HCT116 (cell line): ENCODE measurements around the gene NOS3. TPM values are rescaled to one million over a fixed set of nuclear protein-coding genes. Genes with fewer than 3 reads are reported as not detected.

ENCODE experiments used
- ATAC-seq: fragments of 200-7000 bp; cut with Tn5 transposase; 2 replicates; pipeline ENCODE4 v1.9.1; 2020; ENCODE audit warnings: mild to moderate bottlenecking, moderate library complexity
- BruUV-seq: library from RNA; stranded (reverse); fragments of 400-500 nt; replicated peaks from 2 replicates; lab custom pipeline; 2021; lab: Mats Ljungman, UMichigan
- CTCF ChIA-PET: fragments of 300-600 bp; sonication (Branson Sonifier 250); formaldehyde crosslinking; loops from one replicate; lab custom pipeline; 2021; ENCODE audit warnings: antibody characterized with exemption; lab: Charles Lee
- POLR2A ChIA-PET: fragments of 300-600, 350-600 bp; sonication (Branson Sonifier 250); formaldehyde crosslinking; loops from one replicate; lab custom pipeline; 2021; ENCODE audit warnings: antibody characterized with exemption; lab: Charles Lee
- RAD21 ChIA-PET, 2 experiments: fragments of 300-600 bp; sonication (Branson Sonifier 250); formaldehyde crosslinking; loops; one replicate each; lab custom pipeline; 2023; ENCODE audit warnings: low total read pairs in 2 of 2; ENCODE audit not compliant: uncharacterized antibody in 2 of 2, unreplicated experiment in 2 of 2, low non-redundant PET in 1 of 2; lab: Charles Lee
- DNase-seq: peaks from one replicate; pipeline ENCODE4 v3.0.0-alpha.2; 2010; ENCODE audit warnings: low read depth, low spot score
- H2AFZ ChIP-seq: fragments of 200-600 bp; shearing (Covaris generic), sonication (generic); 2 replicates; pipeline ENCODE4 v1.6.1; 2017; ENCODE audit warnings: low read depth, mixed run types, mixed read lengths, antibody characterized with exemption, low read length; ENCODE audit not compliant: poor library complexity, severe bottlenecking
- H3K27ac ChIP-seq: 2 replicates; pipeline ENCODE4 v1.5.1; 2012; ENCODE audit warnings: low read depth, low read length
- H3K27me3 ChIP-seq: fragments of 200-600 bp; sonication (generic); 2 replicates; pipeline ENCODE4 v1.6.1; 2016; ENCODE audit warnings: mixed run types, low read length, mixed read lengths; ENCODE audit not compliant: insufficient read depth
- H3K36me3 ChIP-seq, 2 experiments: fragments of 200-500 bp in 1 of 2; fragments of 200-600 bp in 1 of 2; sonication (Bioruptor generic) in 1 of 2; sonication (generic) in 1 of 2; 2 replicates each; pipeline versions ENCODE4 v1.5.1 to v1.6.1; 2014 to 2016; ENCODE audit warnings: low read length in 2 of 2, inconsistent platforms in 1 of 2, mixed read lengths in 1 of 2, mixed run types in 1 of 2; ENCODE audit not compliant: insufficient read depth in 2 of 2, control insufficient read depth in 1 of 2
- H3K4me1 ChIP-seq, 2 experiments: fragments of 200-600 bp in 1 of 2; sonication (generic) in 1 of 2; 2 replicates each; pipeline versions ENCODE4 v1.5.1 to v1.6.1; 2012 to 2017; ENCODE audit warnings: low read length in 2 of 2, inconsistent platforms in 1 of 2, mild to moderate bottlenecking in 1 of 2, mixed read lengths in 1 of 2, mixed run types in 1 of 2, moderate library complexity in 1 of 2; ENCODE audit not compliant: insufficient read depth in 2 of 2, control insufficient read depth in 1 of 2
- H3K4me2 ChIP-seq: fragments of 200-600 bp; sonication (generic); 2 replicates; pipeline ENCODE4 v1.6.1; 2017; ENCODE audit warnings: mixed run types, low read length, mixed read lengths
- H3K4me3 ChIP-seq, 2 experiments: fragments of 200-600 bp in 1 of 2; sonication (generic) in 1 of 2; replicated peaks in 1 of 2; 2 replicates each; pipeline ENCODE4 v1.5.1; 2011 to 2016; ENCODE audit warnings: low read length in 2 of 2, control low read depth in 1 of 2, low read depth in 1 of 2, mild to moderate bottlenecking in 1 of 2, mixed read lengths in 1 of 2, mixed run types in 1 of 2
- H3K79me2 ChIP-seq: fragments of 200-600 bp; sonication (generic); 2 replicates; pipeline ENCODE4 v1.6.1; 2017; ENCODE audit warnings: mild to moderate bottlenecking, mixed run types, low read length, moderate library complexity, mixed read lengths; ENCODE audit not compliant: insufficient read depth
- H3K9ac ChIP-seq: fragments of 200-600 bp; sonication (generic); 2 replicates; pipeline ENCODE4 v1.6.1; 2016; ENCODE audit warnings: low read length, mixed read lengths
- H3K9me2 ChIP-seq: fragments of 200-600 bp; sonication (generic), shearing (Covaris generic); 2 replicates; pipeline ENCODE4 v1.6.1; 2017; ENCODE audit warnings: mixed run types, mild to moderate bottlenecking, moderate library complexity; ENCODE audit not compliant: insufficient read depth
- H3K9me3 ChIP-seq, 2 experiments: fragments of 200-500 bp in 1 of 2; fragments of 200-600 bp in 1 of 2; sonication (Bioruptor generic) in 1 of 2; sonication (generic) in 1 of 2; 2 replicates each; pipeline ENCODE4 v1.6.1; 2014 to 2017; ENCODE audit warnings: low read length in 2 of 2, mixed read lengths in 2 of 2, inconsistent platforms in 1 of 2, low read depth in 1 of 2, mild to moderate bottlenecking in 1 of 2, mixed run types in 1 of 2, moderate library complexity in 1 of 2; ENCODE audit not compliant: control insufficient read depth in 1 of 2, insufficient read depth in 1 of 2
- H4K20me1 ChIP-seq: fragments of 200-600 bp; sonication (generic), shearing (Covaris generic); 2 replicates; pipeline ENCODE4 v1.6.1; 2017; ENCODE audit warnings: mixed run types, mild to moderate bottlenecking, moderate library complexity; ENCODE audit not compliant: insufficient read depth
- ATF3 ChIP-seq: IDR thresholded peaks from 2 replicates; pipeline ENCODE4 v1.6.1; 2012
- CBX3 ChIP-seq: IDR thresholded peaks from 2 replicates; pipeline ENCODE4 v1.6.1; 2012; ENCODE audit warnings: low read depth
- CEBPB ChIP-seq: IDR thresholded peaks from 2 replicates; pipeline ENCODE4 v1.6.1; 2012; ENCODE audit warnings: low read depth
- EGR1 ChIP-seq: IDR thresholded peaks from 2 replicates; pipeline ENCODE4 v1.6.1; 2012; ENCODE audit warnings: low read depth
- ELF1 ChIP-seq: IDR thresholded peaks from 2 replicates; pipeline ENCODE4 v1.6.1; 2012; ENCODE audit warnings: low read depth, borderline replicate concordance
- EZH2 ChIP-seq: fragments of 200-600 bp; sonication (generic); IDR thresholded peaks from 2 replicates; pipeline ENCODE4 v1.6.1; 2017; ENCODE audit warnings: antibody characterized with exemption, mixed run types
- EZH2phosphoT487 ChIP-seq: fragments of 200-600 bp; IDR thresholded peaks from 2 replicates; pipeline ENCODE4 v1.6.1; 2018; ENCODE audit warnings: antibody characterized with exemption, borderline replicate concordance
- JUND ChIP-seq: IDR thresholded peaks from 2 replicates; pipeline ENCODE4 v1.6.1; 2012
- POLR2AphosphoS5 ChIP-seq: IDR thresholded peaks from 2 replicates; pipeline ENCODE4 v1.6.1; 2011; ENCODE audit warnings: mild to moderate bottlenecking, low read depth, low read length, moderate library complexity
- RAD21 ChIP-seq: IDR thresholded peaks from 2 replicates; pipeline ENCODE4 v1.6.1; 2012; ENCODE audit warnings: low read depth, mild to moderate bottlenecking
- REST ChIP-seq: IDR thresholded peaks from 2 replicates; pipeline ENCODE4 v1.6.1; 2012; ENCODE audit warnings: low read depth
- SIN3A ChIP-seq: IDR thresholded peaks from 2 replicates; pipeline ENCODE4 v1.6.1; 2012; ENCODE audit warnings: low read depth
- SP1 ChIP-seq: IDR thresholded peaks from 2 replicates; pipeline ENCODE4 v1.6.1; 2012; ENCODE audit warnings: low read depth
- SRF ChIP-seq: IDR thresholded peaks from 2 replicates; pipeline ENCODE4 v1.6.1; 2012; ENCODE audit warnings: low read depth
- TCF7L2 ChIP-seq: IDR thresholded peaks from 2 replicates; pipeline ENCODE4 v1.7.0; 2011; ENCODE audit warnings: borderline replicate concordance, inconsistent platforms; ENCODE audit not compliant: insufficient read depth, insufficient read length; ENCODE audit errors: extremely low read depth
- YY1 ChIP-seq: IDR thresholded peaks from 2 replicates; pipeline ENCODE4 v1.6.1; 2011; ENCODE audit warnings: low read length, low read depth, moderate library complexity, mild to moderate bottlenecking; ENCODE audit not compliant: insufficient replicate concordance; ENCODE audit errors: extremely low read depth
- ZBTB33 ChIP-seq: IDR thresholded peaks from 2 replicates; pipeline ENCODE4 v1.6.1; 2011; ENCODE audit warnings: mild to moderate bottlenecking, low read length, moderate library complexity; ENCODE audit not compliant: insufficient replicate concordance; ENCODE audit errors: extremely low read depth
- ZFX ChIP-seq: fragments of 450-650 bp; IDR thresholded peaks from 2 replicates; pipeline ENCODE4 v1.6.1; 2017
- ZNF274 ChIP-seq: fragments of 200-500 bp; sonication (Bioruptor generic); IDR thresholded peaks from 2 replicates; pipeline ENCODE4 v1.6.1; 2014; ENCODE audit warnings: mild to moderate bottlenecking, low read depth, low read length, inconsistent platforms
- intact Hi-C: fragments of 100-400 bp; cut with micrococcal nuclease; formaldehyde crosslinking; loops from 2 replicates; pipeline ENCODE4 v1.10.0; 2022
- total RNA-seq: library from RNA; stranded (reverse); gene quantifications from one replicate; pipeline ENCODE4 v1.2.1, GENCODE V29; 2021; ENCODE audit not compliant: unreplicated experiment
- TF ChIP-seq, protein P1 (sequence below), 3 experiments: fragments of 200-600 bp in 1 of 3; sonication (generic) in 1 of 3; IDR thresholded peaks in 2 of 3; conservative IDR thresholded peaks in 1 of 3; 2 replicates each; pipeline ENCODE4 v1.5.1; 2012 to 2017; ENCODE audit warnings: low read depth in 2 of 3, low read length in 2 of 3, antibody characterized with exemption in 1 of 3, borderline replicate concordance in 1 of 3, control low read depth in 1 of 3, mild to moderate bottlenecking in 1 of 3, mixed read lengths in 1 of 3, mixed run types in 1 of 3, moderate library complexity in 1 of 3; ENCODE audit not compliant: insufficient read depth in 1 of 3

The NOS3 gene
- total RNA-seq, 1 experiment from 2014 or later = 35.8 TPM

- H3K27ac ChIP-seq = no peak overlapping the region
- RAD21 ChIA-PET = no interaction called here
Measured at GRCh38 chr7:151001546-151001945, 10.7 kb downstream of the NOS3 start.

More at GRCh38 chr7:151001546-151001945, 10.7 kb downstream of the NOS3 start:
- intact Hi-C loops = no loop called here
- H2AFZ ChIP-seq = no peak overlapping the region
- no peak for TF ChIP-seq RAD21
- TF ChIP-seq TCF7L2 = no peak
- TF ChIP-seq, protein P1, sequence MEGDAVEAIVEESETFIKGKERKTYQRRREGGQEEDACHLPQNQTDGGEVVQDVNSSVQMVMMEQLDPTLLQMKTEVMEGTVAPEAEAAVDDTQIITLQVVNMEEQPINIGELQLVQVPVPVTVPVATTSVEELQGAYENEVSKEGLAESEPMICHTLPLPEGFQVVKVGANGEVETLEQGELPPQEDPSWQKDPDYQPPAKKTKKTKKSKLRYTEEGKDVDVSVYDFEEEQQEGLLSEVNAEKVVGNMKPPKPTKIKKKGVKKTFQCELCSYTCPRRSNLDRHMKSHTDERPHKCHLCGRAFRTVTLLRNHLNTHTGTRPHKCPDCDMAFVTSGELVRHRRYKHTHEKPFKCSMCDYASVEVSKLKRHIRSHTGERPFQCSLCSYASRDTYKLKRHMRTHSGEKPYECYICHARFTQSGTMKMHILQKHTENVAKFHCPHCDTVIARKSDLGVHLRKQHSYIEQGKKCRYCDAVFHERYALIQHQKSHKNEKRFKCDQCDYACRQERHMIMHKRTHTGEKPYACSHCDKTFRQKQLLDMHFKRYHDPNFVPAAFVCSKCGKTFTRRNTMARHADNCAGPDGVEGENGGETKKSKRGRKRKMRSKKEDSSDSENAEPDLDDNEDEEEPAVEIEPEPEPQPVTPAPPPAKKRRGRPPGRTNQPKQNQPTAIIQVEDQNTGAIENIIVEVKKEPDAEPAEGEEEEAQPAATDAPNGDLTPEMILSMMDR (IDR thresholded peaks at IDR 0.05 in 2 of 3, conservative IDR thresholded peaks at IDR 0.05 in 1 of 3; ENCODE audit: borderline replicate concordance in 1 of 3, insufficient read depth in 1 of 3, low read depth in 2 of 3, low read length in 2 of 3) = no peak
- no peak for TF ChIP-seq EGR1
- TF ChIP-seq ZBTB33 = no peak
- no peak for TF ChIP-seq ZNF274
- TF ChIP-seq SIN3A = no peak
- no peak for TF ChIP-seq YY1
- no peak for TF ChIP-seq SRF
- no peak for TF ChIP-seq CEBPB
- TF ChIP-seq ATF3 = no peak
- no peak for TF ChIP-seq EZH2
- TF ChIP-seq SP1 = no peak
- TF ChIP-seq POLR2AphosphoS5 = no peak
- no peak for TF ChIP-seq REST
- TF ChIP-seq CBX3 = no peak
- TF ChIP-seq JUND = no peak
- no peak for TF ChIP-seq EZH2phosphoT487
- TF ChIP-seq ELF1 = no peak
- TF ChIP-seq ZFX = no peak
- no peaks in the 10 kb centered on the region for H3K36me3 ChIP-seq
- no peaks in the 10 kb centered on the region for H3K4me1 ChIP-seq
- H3K79me2 ChIP-seq = no peaks in the 10 kb centered on the region
- H3K4me3 ChIP-seq = no peak overlapping the region
- H4K20me1 ChIP-seq = no peaks in the 10 kb centered on the region
- POLR2A ChIA-PET = no interaction called here
- no peak overlapping the region for H3K9ac ChIP-seq
- ATAC-seq = no peak
- H3K9me3 ChIP-seq = no peaks in the 10 kb centered on the region
- no TSS peak for BruUV-seq
- CTCF ChIA-PET = no interaction called here
- no peaks in the 10 kb centered on the region for H3K27me3 ChIP-seq
- no peaks in the 10 kb centered on the region for H3K9me2 ChIP-seq
- no peak for DNase-seq
- H3K4me2 ChIP-seq = no peak overlapping the region
